HepG2 (cell line): ENCODE results near the gene PDPK1. TPM values are rescaled to one million over a fixed set of nuclear protein-coding genes. Genes with fewer than 3 reads are reported as not detected.

ENCODE experiments used
- ATAC-seq: fragments of 200-7000 bp; cut with Tn5 transposase; 3 replicates; pipeline ENCODE4 v1.9.1; 2020; ENCODE audit warnings: mild to moderate bottlenecking, moderate library complexity
- BruUV-seq: library from RNA; stranded (reverse); fragments of 400-500 nt; replicated peaks from 2 replicates; lab custom pipeline; 2021; lab: Mats Ljungman, UMichigan
- CTCF ChIA-PET: fragments of 300-600 bp; formaldehyde crosslinking; extraction: SDS; loops from one replicate; lab custom pipeline; 2021; ENCODE audit warnings: low total read pairs, inconsistent platforms, low intra/inter-chr PET ratio; lab: Yijun Ruan, JAX
- POLR2A ChIA-PET: fragments of 350-600 bp; sonication (Branson Sonifier 250); formaldehyde crosslinking; loops from one replicate; lab custom pipeline; 2020; ENCODE audit warnings: antibody characterized with exemption, inconsistent platforms; lab: Yijun Ruan, JAX
- DNase-seq: peaks from one replicate; pipeline ENCODE4 v3.0.0-alpha.2; 2015; ENCODE audit warnings: low spot score
- FAIRE-seq: peaks from 3 replicates; lab custom pipeline; 2011; peaks lifted over from hg19 to GRCh38; lab: Jason Lieb, UNC
- H2AFZ ChIP-seq: one replicate; pipeline ENCODE4 v1.6.1; 2011; ENCODE audit warnings: low read length, inconsistent platforms
- H3K27ac ChIP-seq: fragments of 300-600 bp; 3 replicates; pipeline ENCODE4 v1.8.0; 2011; ENCODE audit warnings: mixed run types, mild to moderate bottlenecking, mixed read lengths, low read length, inconsistent platforms; ENCODE audit not compliant: insufficient read depth; ENCODE audit errors: extremely low read length
- H3K27me3 ChIP-seq, 2 experiments: fragments of 200-600 bp in 1 of 2; 2 replicates in 1 of 2; 3 replicates in 1 of 2; pipeline versions ENCODE4 v1.6.0 to v1.8.0; 2011; ENCODE audit warnings: low read length in 2 of 2, mild to moderate bottlenecking in 2 of 2, moderate library complexity in 2 of 2, inconsistent platforms in 1 of 2; ENCODE audit not compliant: insufficient read depth in 2 of 2, control insufficient read depth in 1 of 2
- H3K36me3 ChIP-seq, 2 experiments: fragments of 200-600 bp in 1 of 2; replicated peaks in 1 of 2; 2 replicates in 1 of 2; 3 replicates in 1 of 2; pipeline versions ENCODE4 v1.5.1 to v1.8.0; 2011; ENCODE audit warnings: low read length in 2 of 2, inconsistent platforms in 1 of 2; ENCODE audit not compliant: insufficient read depth in 2 of 2, control insufficient read depth in 1 of 2
- H3K4me1 ChIP-seq: 2 replicates; pipeline ENCODE4 v1.5.1; 2012; ENCODE audit warnings: low read length, inconsistent platforms; ENCODE audit not compliant: insufficient read depth
- H3K4me2 ChIP-seq: 2 replicates; pipeline ENCODE4 v1.6.0; 2011; ENCODE audit warnings: low read depth, low read length, inconsistent platforms
- H3K4me3 ChIP-seq, 3 experiments: fragments of 200-600 bp in 1 of 3; sonication (generic), shearing (Covaris generic) in 1 of 3; replicated peaks in 1 of 3; 2 replicates each; pipeline ENCODE4 v1.5.1; 2011 to 2016; ENCODE audit warnings: low read length in 3 of 3, inconsistent platforms in 2 of 3, low read depth in 2 of 3, mild to moderate bottlenecking in 2 of 3, control low read depth in 1 of 3, mixed read lengths in 1 of 3; ENCODE audit not compliant: insufficient read depth in 1 of 3
- H3K79me2 ChIP-seq: one replicate; pipeline ENCODE4 v1.6.1; 2011; ENCODE audit warnings: low read length, inconsistent platforms; ENCODE audit not compliant: insufficient read depth
- H3K9ac ChIP-seq: 2 replicates; pipeline ENCODE4 v1.6.0; 2011; ENCODE audit warnings: mild to moderate bottlenecking, low read depth, low read length, inconsistent platforms; ENCODE audit not compliant: insufficient read depth
- H3K9me3 ChIP-seq: 2 replicates; pipeline ENCODE4 v1.5.1; 2012; ENCODE audit warnings: mild to moderate bottlenecking, low read length
- H4K20me1 ChIP-seq: 2 replicates; pipeline ENCODE4 v1.6.0; 2011; ENCODE audit warnings: inconsistent platforms, mild to moderate bottlenecking, low read length, moderate library complexity; ENCODE audit not compliant: insufficient read depth
- JARID2 ChIP-seq: sonication (generic); formaldehyde crosslinking; IDR thresholded peaks from 2 replicates; pipeline ENCODE4 v1.8.1; 2023; ENCODE audit warnings: missing genetic modification reagents, inconsistent platforms; ENCODE audit not compliant: insufficient replicate concordance
- MED8 ChIP-seq: sonication (generic); formaldehyde crosslinking; IDR thresholded peaks from 2 replicates; pipeline ENCODE4 v1.8.1; 2023; ENCODE audit warnings: mild to moderate bottlenecking, missing genetic modification reagents; ENCODE audit not compliant: insufficient replicate concordance
- NR3C1 ChIP-seq: sonication (generic); formaldehyde crosslinking; IDR thresholded peaks from 2 replicates; pipeline ENCODE4 v1.4.0; 2020; ENCODE audit warnings: missing genetic modification reagents
- POLR2AphosphoS2 ChIP-seq: IDR thresholded peaks from 2 replicates; pipeline ENCODE4 v1.6.1; 2011; ENCODE audit warnings: low read depth, low read length, improper control_type of control experiment
- TARDBP ChIP-seq: sonication (generic); formaldehyde crosslinking; IDR thresholded peaks from 2 replicates; pipeline ENCODE4 v1.8.0; 2022; ENCODE audit warnings: mild to moderate bottlenecking, missing genetic modification reagents
- TBP ChIP-seq: sonication (generic); formaldehyde crosslinking; IDR thresholded peaks from 2 replicates; pipeline ENCODE4 v1.5.0; 2020; ENCODE audit warnings: missing genetic modification reagents
- TRIM24 ChIP-seq: sonication (generic); formaldehyde crosslinking; IDR thresholded peaks from 2 replicates; pipeline ENCODE4 v1.8.0; 2022; ENCODE audit warnings: mild to moderate bottlenecking, missing genetic modification reagents
- ZBTB38 ChIP-seq: sonication (generic); formaldehyde crosslinking; IDR thresholded peaks from 2 replicates; pipeline ENCODE4 v1.5.1; 2020; ENCODE audit warnings: mild to moderate bottlenecking, missing genetic modification reagents
- ZNF501 ChIP-seq: sonication (generic); formaldehyde crosslinking; IDR thresholded peaks from 2 replicates; pipeline ENCODE4 v1.5.1; 2020; ENCODE audit warnings: mild to moderate bottlenecking, moderate library complexity, missing genetic modification reagents
- ZNF777 ChIP-seq: sonication (generic); formaldehyde crosslinking; IDR thresholded peaks from 2 replicates; pipeline ENCODE4 v1.4.0; 2020; ENCODE audit warnings: missing genetic modification reagents
- WGBS: methylation state at CpG from one replicate; pipeline ENCODE4 v1.1.6; 2017; ENCODE audit warnings: low lambda C conversion rate; 5-methylcytosine and 5-hydroxymethylcytosine counted together
- in situ Hi-C: cut with HindIII; loops from 2 replicates; pipeline ENCODE4 v1.10.0; 2017; ENCODE audit warnings: low pct_unique_long_range_greater_than_20kb; ENCODE audit not compliant: extremely low pct_ligation_motif_present
- intact Hi-C: fragments of 100-400 bp; cut with micrococcal nuclease; formaldehyde crosslinking; loops from one replicate; pipeline ENCODE4 v1.10.0; 2022; ENCODE audit not compliant: unreplicated experiment
- polyA plus RNA-seq, 8 experiments: library from polyadenylated mRNA; depleted of rRNA in 3 of 8; stranded (reverse) in 7 of 8; unstranded in 1 of 8; fragments of >200 nt; fragmentation: Illumina TruSeq in 4 of 8; extraction: Trizol in 4 of 8; gene quantifications; 2 replicates each; pipeline versions ENCODE4 v1.2.1 to v1.2.3, GENCODE V29; 2011 to 2016; ENCODE audit warnings: low read depth in 4 of 8, missing spikeins in 1 of 8, mixed read lengths in 1 of 8; ENCODE audit not compliant: insufficient read depth in 1 of 8
- total RNA-seq, 5 experiments: library from RNA; depleted of rRNA; stranded (reverse); fragments of >200 nt; fragmentation: Illumina TruSeq; extraction: Trizol; gene quantifications; 2 replicates each; pipeline ENCODE4 v1.2.3, GENCODE V29; 2016; ENCODE audit warnings: low read depth in 1 of 5
- TF ChIP-seq, protein P1 (sequence below): sonication (generic); formaldehyde crosslinking; IDR thresholded peaks from 2 replicates; pipeline ENCODE4 v1.8.0; 2022; ENCODE audit warnings: missing genetic modification reagents, mild to moderate bottlenecking, borderline replicate concordance
- TF ChIP-seq, protein P2 (sequence below): sonication (generic); formaldehyde crosslinking; IDR thresholded peaks from 2 replicates; pipeline ENCODE4 v1.4.0; 2020; ENCODE audit warnings: missing genetic modification reagents
- TF ChIP-seq, protein P3 (sequence below): sonication (generic); formaldehyde crosslinking; IDR thresholded peaks from 2 replicates; pipeline ENCODE4 v1.9.0; 2022; ENCODE audit warnings: missing genetic modification reagents, mild to moderate bottlenecking, borderline replicate concordance

The PDPK1 gene
- total and polyA plus RNA-seq, 2 of the 13 experiments (the other 11 are each of a cell fraction or from before 2014, with no cell fraction given): 59.6 to 129 TPM

DNA sequence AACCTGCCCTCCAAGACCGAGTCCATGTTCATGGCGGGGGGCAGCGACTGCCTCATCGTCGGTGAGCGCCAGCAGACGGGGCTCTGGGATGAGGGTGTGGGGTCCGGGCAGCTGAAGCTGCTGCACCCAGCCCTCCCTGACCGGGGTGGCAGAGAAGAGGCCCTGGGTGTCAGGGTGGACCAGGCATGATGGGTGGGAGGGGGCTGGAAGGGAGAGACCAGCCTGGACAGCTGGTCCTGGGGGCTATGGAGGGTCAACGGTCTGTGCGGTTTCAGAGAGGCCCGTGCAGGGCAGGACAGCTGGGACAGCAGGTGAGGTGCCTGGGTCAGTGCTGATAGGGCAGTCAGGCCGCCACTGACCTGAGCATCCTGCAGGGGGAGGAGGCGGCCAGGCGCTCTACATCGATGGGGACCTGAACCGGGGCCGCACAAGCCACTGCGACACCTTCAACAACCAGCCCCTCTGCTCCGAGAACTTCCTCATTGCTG, 37.3 kb upstream of the PDPK1 start:
- TF ChIP-seq POLR2AphosphoS2: no peak
- TF ChIP-seq, protein P1, sequence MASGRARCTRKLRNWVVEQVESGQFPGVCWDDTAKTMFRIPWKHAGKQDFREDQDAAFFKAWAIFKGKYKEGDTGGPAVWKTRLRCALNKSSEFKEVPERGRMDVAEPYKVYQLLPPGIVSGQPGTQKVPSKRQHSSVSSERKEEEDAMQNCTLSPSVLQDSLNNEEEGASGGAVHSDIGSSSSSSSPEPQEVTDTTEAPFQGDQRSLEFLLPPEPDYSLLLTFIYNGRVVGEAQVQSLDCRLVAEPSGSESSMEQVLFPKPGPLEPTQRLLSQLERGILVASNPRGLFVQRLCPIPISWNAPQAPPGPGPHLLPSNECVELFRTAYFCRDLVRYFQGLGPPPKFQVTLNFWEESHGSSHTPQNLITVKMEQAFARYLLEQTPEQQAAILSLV (CRISPR knock-in tag): no peak
- TF ChIP-seq ZNF777: no peak
- no peak for TF ChIP-seq JARID2
- TF ChIP-seq MED8 (CRISPR knock-in tag): no peak
- no peak for TF ChIP-seq TRIM24 (CRISPR knock-in tag)
- TF ChIP-seq ZNF501 (CRISPR knock-in tag): 0 out of 2 replicates have a peak, but pooled peaks have one; percentile 20
- no peak for TF ChIP-seq NR3C1
- TF ChIP-seq, protein P2, sequence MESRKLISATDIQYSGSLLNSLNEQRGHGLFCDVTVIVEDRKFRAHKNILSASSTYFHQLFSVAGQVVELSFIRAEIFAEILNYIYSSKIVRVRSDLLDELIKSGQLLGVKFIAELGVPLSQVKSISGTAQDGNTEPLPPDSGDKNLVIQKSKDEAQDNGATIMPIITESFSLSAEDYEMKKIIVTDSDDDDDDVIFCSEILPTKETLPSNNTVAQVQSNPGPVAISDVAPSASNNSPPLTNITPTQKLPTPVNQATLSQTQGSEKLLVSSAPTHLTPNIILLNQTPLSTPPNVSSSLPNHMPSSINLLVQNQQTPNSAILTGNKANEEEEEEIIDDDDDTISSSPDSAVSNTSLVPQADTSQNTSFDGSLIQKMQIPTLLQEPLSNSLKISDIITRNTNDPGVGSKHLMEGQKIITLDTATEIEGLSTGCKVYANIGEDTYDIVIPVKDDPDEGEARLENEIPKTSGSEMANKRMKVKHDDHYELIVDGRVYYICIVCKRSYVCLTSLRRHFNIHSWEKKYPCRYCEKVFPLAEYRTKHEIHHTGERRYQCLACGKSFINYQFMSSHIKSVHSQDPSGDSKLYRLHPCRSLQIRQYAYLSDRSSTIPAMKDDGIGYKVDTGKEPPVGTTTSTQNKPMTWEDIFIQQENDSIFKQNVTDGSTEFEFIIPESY (CRISPR knock-in tag): peak; percentile 98
- no peak for TF ChIP-seq TBP (CRISPR knock-in tag)
- TF ChIP-seq, protein P3, sequence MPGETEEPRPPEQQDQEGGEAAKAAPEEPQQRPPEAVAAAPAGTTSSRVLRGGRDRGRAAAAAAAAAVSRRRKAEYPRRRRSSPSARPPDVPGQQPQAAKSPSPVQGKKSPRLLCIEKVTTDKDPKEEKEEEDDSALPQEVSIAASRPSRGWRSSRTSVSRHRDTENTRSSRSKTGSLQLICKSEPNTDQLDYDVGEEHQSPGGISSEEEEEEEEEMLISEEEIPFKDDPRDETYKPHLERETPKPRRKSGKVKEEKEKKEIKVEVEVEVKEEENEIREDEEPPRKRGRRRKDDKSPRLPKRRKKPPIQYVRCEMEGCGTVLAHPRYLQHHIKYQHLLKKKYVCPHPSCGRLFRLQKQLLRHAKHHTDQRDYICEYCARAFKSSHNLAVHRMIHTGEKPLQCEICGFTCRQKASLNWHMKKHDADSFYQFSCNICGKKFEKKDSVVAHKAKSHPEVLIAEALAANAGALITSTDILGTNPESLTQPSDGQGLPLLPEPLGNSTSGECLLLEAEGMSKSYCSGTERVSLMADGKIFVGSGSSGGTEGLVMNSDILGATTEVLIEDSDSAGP (CRISPR knock-in tag): 0 out of 2 replicates have a peak, but pooled peaks have one; percentile 30
- peak; percentile 36; the same call in 1 of the 2 replicates for TF ChIP-seq ZBTB38 (CRISPR knock-in tag)
- TF ChIP-seq TARDBP: no peak
- Histone ChIP-seq H3K9ac (no peak overlapping the region), H3K79me2 (no peaks in the 10 kb centered on the region), H3K9me3 (no peaks in the 10 kb centered on the region), H4K20me1 (no peaks in the 10 kb centered on the region), H3K27me3 (no peaks in the 10 kb centered on the region), H2AFZ (no peak overlapping the region), H3K4me3 (no peak overlapping the region), H3K4me1 (peaks cover 22% of the 10 kb centered on the region), H3K27ac (no peak overlapping the region), H3K4me2 (no peak overlapping the region), H3K36me3 (peaks cover 14 to 29% of the 10 kb centered on the region in 2 experiments; a peak in 4 of 5 replicates)
- intact Hi-C loops: loop anchor here (10.0 kb wide), 1 partner anchor 156 kb away; the partner anchor contains the start of gene ABCA3
- BruUV-seq: no TSS peak
- FAIRE-seq (no peak), DNase-seq (no peak), ATAC-seq (peak; percentile 52)
- CTCF ChIA-PET: interaction anchor here (1.3 to 2.2 kb wide), 4 partner anchors 26 to 159 kb away, joined by 3 to 28 read pairs (median 6); partner anchors contain the start of genes ABCA3, CCNF and TBC1D24
- POLR2A ChIA-PET: interaction anchor here (1.3 to 1.4 kb wide), 2 partner anchors 15 to 41 kb away, joined by 6 to 7 read pairs; partner anchors contain the start of gene TEDC2
- in situ Hi-C loops: loop anchor here (5.0 kb wide), 1 partner anchor 73 kb away; the partner anchor contains the start of gene CCNF
- WGBS: 93% methylated on average over 14 of the region's 20 CpGs
